GM21825 (cell line): ENCODE data around the gene PRR20G.

Experiments
- ATAC-seq: cut with Tn5 transposase; IDR thresholded peaks from one replicate; pipeline ENCODE4 v1.9.1; 2021; ENCODE audit warnings: mild to moderate bottlenecking, moderate library complexity; ENCODE audit not compliant: unreplicated experiment

Gene PRR20G

GRCh38 chr3:127264794-127265514 lies 22.9 kb downstream of the PRR20G start:
- ATAC-seq, result no peak

GRCh38 chr3:127264292-127264691 lies 23.6 kb downstream of the PRR20G start:
- ATAC-seq, result no peak

- ATAC-seq, result no peak
Measured at GRCh38 chr3:127263586-127264231, 24.1 kb downstream of the PRR20G start.

- no peak for ATAC-seq
Measured at GRCh38 chr3:127263037-127263436, 24.8 kb downstream of the PRR20G start.

- ATAC-seq, result no peak
Measured at GRCh38 chr3:127262533-127262932, 25.3 kb downstream of the PRR20G start.

- no peak for ATAC-seq
Measured at GRCh38 chr3:127261925-127262324, 25.9 kb downstream of the PRR20G start.

- ATAC-seq, result no peak
Measured at GRCh38 chr3:127260826-127261555, 26.9 kb downstream of the PRR20G start.

- ATAC-seq, result no peak
Measured at GRCh38 chr3:127260416-127260815, 27.4 kb downstream of the PRR20G start.

- no peak for ATAC-seq
Measured at GRCh38 chr3:127259882-127260281, 28.0 kb downstream of the PRR20G start.

- ATAC-seq, result no peak
Measured at GRCh38 chr3:127258733-127259132, 29.1 kb downstream of the PRR20G start.

GRCh38 chr3:127257351-127257750 lies 30.5 kb downstream of the PRR20G start:
- no peak for ATAC-seq

- ATAC-seq, result no peak
Measured at GRCh38 chr3:127256733-127257271, 31.0 kb downstream of the PRR20G start.

- no peak for ATAC-seq
Measured at GRCh38 chr3:127256138-127256537, 31.7 kb downstream of the PRR20G start.

GRCh38 chr3:127255516-127255915 lies 32.3 kb downstream of the PRR20G start:
- no peak for ATAC-seq

GRCh38 chr3:127254730-127255129 lies 33.1 kb downstream of the PRR20G start:
- ATAC-seq, result no peak

GRCh38 chr3:127254033-127254644 lies 33.7 kb downstream of the PRR20G start:
- ATAC-seq, result no peak

GRCh38 chr3:127253491-127253890 lies 34.4 kb downstream of the PRR20G start:
- no peak for ATAC-seq

GRCh38 chr3:127252446-127252845 lies 35.4 kb downstream of the PRR20G start:
- ATAC-seq, result no peak

GRCh38 chr3:127250032-127250431 lies 37.8 kb downstream of the PRR20G start:
- no peak for ATAC-seq

GRCh38 chr3:127247292-127247691 lies 40.6 kb downstream of the PRR20G start:
- no peak for ATAC-seq

- ATAC-seq, result no peak
Measured at GRCh38 chr3:127238602-127239001, 49.2 kb downstream of the PRR20G start.
